Activated CD8-positive, alpha-beta memory T cell treated with anti-CD3 and anti-CD28 coated beads, Interleukin-2, amount 50 U/mL, for 24 hours (primary cell): ENCODE results near the gene PRKN.

ENCODE experiments used
- DNase-seq: peaks from one replicate; pipeline ENCODE4 v3.0.0-alpha.2; 2020; ENCODE audit errors: extremely low read depth

The PRKN gene

GRCh38 chr6:161383951-161384350 is 1343.6 kb downstream of the PRKN start:
- no peak for DNase-seq

- no peak for DNase-seq
These were observed 1347.6 kb downstream of the PRKN start for GRCh38 chr6:161379834-161380582.

DNA sequence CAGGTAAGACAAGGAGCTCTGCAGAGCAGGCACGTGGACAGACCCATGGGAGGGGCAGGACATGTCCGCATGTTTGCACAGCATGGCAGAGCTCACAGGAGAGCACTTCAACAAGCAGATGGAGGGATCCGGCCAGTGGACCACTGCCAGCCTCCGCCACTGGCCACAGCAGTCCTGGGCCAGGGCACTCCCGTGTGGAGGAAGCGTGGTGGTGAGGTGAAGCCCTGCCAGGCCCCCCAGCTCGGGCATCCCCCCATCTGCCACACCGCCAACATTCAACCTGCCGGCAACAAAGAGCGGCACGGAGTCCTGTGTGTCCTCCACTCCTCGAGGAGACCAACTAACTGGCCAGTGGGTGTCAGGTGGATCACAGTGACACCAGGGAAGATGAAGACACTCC is 1349.5 kb downstream of the PRKN start:
- DNase-seq: no peak

GRCh38 chr6:161377116-161377515 is 1350.5 kb downstream of the PRKN start:
- DNase-seq: no peak

DNA sequence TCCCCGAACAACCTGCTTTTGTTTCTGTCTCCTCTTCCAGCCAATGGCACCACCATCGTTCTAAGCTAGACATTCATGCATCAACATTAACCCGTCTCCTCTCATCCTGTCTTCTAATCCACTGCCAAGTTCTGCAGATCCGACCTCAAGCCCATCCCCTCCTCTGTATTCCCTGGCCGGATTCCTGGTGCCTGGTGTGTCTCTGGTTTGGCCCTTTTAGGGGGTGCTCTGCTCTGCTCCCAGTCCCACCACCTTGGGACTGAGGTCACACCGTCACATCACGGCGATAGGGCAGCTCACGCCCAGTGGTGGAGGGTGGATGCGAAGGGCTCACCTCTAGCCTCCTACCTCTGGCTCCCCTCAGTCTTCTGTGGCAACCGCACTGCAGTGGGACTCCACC is 1351.2 kb downstream of the PRKN start:
- no peak for DNase-seq

DNA sequence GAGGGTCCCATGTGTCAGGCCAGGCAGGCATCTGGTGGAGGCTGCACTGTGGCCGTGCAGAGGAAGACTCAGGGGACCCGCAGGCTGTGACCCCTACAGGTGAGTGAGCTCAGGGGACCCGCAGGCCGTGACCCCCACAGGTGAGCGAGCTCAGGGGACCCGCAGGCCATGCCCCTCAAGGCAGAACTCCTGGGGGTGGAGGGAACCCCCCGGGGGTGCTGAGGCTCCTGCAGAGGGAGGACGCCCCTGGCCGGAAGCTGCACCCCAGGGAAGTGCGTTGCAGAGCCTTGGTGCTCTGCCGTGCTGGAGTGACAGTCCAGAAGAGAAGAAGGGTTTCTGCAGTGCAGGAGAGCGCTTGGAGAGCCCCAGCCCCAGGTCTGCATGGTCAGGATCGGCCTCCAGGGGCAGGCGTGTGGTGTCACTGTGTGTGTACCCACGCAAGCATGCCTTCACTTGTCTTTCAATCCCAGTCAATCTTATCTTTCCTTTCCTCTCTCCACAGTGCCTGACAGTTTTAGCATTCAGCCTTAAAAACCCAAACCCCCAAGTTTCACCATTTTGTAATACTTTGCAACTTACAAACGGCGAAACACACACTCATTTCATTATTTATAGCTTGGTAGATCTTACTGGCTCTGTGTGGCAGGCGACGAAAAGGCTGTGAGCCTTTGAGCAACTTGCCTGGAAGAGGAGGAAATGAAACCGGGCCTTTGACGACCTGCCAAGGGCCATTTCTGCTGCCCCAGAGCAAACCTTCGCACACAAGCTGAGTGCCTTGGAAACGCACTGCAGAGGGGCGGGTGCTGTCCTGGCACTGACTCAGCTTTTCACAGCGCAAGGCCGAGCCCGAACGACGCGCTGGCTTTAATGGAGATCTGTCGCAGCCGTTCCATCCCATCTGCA is 1352.3 kb downstream of the PRKN start:
- no peak for DNase-seq

DNA sequence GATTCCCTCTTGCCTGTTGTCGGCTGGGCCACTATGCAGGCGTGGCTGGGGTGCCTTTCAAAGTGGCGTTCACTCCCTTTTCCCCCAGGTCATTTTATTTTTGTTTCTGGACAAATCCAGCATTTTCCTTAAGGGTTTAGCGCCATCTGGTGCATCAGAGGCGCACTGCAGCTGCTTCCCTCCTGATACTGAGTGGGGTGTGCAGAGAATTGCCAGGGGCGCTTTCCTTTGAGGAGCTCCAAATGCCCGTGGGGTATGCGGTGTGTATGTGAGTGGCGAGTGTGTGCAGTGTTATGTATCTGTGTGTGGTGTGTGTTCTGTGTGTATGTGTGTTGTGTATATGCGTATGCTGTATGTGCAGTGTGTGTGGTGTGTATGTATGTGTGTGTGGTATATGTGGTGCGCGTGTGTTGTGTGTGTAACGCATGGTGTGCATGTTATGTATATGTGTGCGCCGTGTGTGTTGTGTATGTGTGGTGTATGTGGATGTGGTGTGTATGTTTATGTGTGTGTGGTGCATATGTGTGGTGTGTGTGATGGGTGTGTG is 1353.6 kb downstream of the PRKN start:
- peak; percentile 12 for DNase-seq

DNA sequence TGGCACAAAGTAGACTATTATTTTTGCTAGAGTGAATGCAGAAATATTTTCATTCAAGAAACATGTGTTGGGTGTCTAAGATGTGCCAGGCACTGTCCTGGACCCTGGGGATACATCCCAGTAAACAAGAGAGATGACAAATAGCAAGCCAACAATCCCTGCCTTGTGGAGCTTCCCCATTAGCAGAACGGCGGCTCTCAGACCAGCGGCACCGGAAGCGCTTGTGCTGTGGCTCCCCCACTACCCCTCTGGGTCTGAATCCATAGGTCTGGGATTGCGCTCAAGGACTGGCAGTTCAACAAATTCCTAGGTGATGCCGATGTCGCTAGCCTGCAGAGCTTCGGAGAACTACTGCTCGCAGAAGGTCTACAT is 1355.2 kb downstream of the PRKN start:
- DNase-seq: no peak

- DNase-seq: peak; percentile 19
These were observed 1356.7 kb downstream of the PRKN start for GRCh38 chr6:161370880-161371279.

GRCh38 chr6:161369339-161369738 is 1358.2 kb downstream of the PRKN start:
- DNase-seq: no peak

- no peak for DNase-seq
These were observed 1359.1 kb downstream of the PRKN start for GRCh38 chr6:161368514-161368913.

GRCh38 chr6:161367472-161367871 is 1360.1 kb downstream of the PRKN start:
- no peak for DNase-seq

- no peak for DNase-seq
These were observed 1361.2 kb downstream of the PRKN start for GRCh38 chr6:161366301-161366923.

DNA sequence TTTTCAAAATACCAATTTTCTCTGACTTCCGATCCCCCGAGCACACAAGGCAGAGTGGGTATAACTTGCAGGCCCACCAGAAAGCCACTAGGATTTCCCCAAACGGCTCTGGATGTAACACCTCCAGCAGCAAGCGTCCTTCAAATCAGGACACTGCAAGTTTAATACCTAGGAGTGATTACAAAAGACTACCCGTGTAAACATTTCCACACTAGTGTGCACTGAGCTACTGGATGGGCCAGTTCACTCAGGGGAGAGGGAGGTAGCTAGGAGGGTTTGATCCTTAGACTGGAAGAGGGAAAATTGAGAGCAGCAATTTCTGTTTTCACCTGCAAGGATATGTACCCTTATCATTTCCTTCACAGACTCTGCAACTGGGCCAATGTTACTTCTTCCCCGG is 1361.9 kb downstream of the PRKN start:
- no peak for DNase-seq

GRCh38 chr6:161363286-161363685 is 1364.3 kb downstream of the PRKN start:
- DNase-seq: no peak

DNA sequence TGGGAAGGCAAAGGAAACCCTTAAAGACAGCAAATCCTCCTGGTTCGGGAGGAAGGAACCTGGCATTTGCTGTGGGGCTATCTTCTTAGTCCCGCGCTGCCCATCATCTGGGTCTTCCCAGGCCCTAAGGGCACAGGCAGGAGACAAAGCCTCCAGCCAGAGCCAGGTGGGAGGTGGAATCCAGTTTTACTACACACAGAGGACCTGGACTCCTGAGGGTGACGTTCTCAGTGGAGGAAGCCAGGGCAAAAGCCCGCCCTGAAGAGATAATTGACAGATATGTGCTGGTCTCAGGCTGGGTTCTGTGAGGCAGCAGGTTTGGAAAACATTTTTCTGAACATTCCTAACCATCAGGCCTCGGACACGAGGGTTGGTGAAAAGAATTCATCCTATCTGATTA is 1365.3 kb downstream of the PRKN start:
- no peak for DNase-seq

DNA sequence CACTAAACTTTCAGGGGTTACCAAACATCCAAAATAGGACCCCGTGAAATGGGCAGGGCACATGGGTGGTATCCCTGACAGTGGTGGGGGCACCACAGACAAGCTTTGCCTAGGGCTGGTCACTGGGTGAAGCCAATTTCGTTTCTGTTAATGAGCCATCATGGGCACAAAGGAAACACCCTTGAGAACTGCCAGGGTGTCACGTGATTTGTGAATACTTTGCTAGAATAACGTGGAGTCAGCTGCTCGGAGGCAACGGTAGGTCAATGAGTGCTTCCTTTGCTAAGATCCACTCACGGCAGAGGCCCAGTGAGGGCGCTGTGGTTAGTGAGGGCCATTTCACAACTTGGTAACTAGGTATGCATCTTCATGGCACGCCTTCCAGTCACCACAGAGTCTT is 1366.0 kb downstream of the PRKN start:
- no peak for DNase-seq

- no peak for DNase-seq
These were observed 1367.0 kb downstream of the PRKN start for GRCh38 chr6:161360520-161360919.

- no peak for DNase-seq
These were observed 1368.0 kb downstream of the PRKN start for GRCh38 chr6:161359618-161359945.

DNA sequence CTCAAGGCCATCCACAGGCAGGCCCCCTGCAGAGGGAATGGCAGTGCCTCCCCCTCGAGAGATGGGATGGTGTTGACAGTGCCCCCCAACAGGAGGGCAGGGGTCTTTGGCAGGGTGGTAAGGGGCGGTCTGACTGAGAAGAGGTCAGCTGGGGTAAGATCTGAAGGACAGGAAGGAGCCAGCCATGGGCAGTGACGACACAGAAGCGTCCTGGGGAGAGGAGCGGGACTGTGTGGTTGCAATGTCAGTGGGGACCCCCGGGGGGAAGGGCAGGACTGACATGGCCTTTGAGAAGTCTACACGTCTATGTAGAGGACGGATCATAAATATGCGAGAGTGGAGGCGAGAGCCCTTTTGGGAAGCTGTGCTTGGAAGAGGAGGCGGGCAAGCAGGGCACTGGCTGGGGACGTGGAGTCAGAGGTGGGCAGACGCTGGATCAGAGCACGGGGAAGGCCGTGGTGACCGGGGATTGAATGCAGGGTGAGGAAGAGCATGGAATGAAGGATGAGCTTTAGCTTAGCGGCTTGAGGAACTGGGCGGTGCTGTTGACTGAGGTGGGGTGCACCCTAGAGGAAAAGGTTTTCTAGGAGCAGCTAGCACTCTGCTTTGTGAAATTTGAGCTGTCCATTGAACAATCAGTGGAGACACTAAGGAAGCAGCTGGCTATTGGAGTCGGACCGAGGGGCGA is 1371.3 kb downstream of the PRKN start:
- DNase-seq: no peak

- DNase-seq: no peak
These were observed 1371.9 kb downstream of the PRKN start for GRCh38 chr6:161355696-161356095.

GRCh38 chr6:161354956-161355355 is 1372.6 kb downstream of the PRKN start:
- no peak for DNase-seq
